NCI-H2227 treated with DMSO at 0.1 percent for 48 hours (cell line): ENCODE data around the gene PWWP2B.
"Not testable (repeated sequence)": the region's sequence is repeated elsewhere in the genome, so short reads cannot be mapped to it uniquely, and the experiment has no call there.

Experiments used
- DNase-seq: peaks from one replicate; lab custom pipeline; 2025; lab: John Stamatoyannopoulos, UW

The PWWP2B gene

DNA sequence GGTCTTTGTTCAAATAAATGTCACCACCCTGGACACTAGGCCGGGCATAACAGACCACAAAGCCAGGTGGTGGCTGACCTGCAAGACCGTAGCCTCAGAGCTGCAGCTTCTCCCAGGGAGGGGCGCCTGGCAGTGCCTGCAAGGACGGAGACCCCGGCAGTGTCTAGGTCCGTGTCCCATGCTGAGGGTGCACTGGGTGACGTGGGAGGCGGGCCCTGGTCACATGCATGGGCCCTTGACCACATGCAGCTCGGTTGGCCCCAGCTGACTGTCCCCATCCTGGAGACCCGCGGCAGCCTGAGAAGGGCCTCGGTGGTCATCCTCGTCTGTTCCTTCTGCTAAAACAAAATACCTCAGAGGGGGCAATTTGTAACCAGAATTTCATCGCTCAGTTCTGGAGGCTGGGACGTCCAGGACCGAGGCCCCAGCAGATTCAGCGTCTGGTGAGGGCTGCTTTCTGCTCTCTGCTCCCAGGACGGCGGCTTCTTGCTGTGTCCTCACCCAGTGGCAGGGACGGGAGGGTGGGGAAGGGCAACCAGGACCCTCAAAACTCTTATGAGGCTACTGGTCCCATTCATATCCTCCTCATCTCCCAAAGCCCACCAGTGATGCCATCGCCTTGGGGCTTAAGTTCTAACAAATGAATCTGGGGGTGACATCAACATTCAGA is 36.8 kb downstream of the PWWP2B start:
- DNase-seq, result no peak

- DNase-seq, result no peak
These were observed 37.5 kb downstream of the PWWP2B start for GRCh38 chr10:132434405-132435005.

GRCh38 chr10:132435320-132435719 is 38.3 kb downstream of the PWWP2B start:
- not testable (repeated sequence) for DNase-seq

DNA sequence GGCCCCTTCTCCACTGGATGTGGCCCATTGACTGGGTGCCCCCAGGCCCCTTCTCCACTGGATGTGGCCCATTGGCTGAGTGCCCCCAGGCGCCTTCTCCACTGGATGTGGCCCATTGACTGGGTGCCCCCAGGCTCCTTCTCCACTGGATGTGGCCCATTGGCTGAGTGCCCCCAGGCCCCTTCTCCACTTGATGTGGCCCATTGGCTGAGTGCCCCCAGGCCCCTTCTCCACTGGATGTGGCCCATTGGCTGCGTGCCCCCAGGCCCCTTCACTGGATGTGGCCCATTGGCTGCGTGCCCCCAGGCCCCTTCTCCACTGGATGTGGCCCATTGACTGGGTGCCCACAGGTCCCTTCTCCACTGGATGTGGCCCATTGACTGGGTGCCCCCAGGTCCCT is 39.1 kb downstream of the PWWP2B start:
- not testable (repeated sequence) for DNase-seq

GRCh38 chr10:132436861-132437410 is 39.9 kb downstream of the PWWP2B start:
- DNase-seq, result no peak

DNA sequence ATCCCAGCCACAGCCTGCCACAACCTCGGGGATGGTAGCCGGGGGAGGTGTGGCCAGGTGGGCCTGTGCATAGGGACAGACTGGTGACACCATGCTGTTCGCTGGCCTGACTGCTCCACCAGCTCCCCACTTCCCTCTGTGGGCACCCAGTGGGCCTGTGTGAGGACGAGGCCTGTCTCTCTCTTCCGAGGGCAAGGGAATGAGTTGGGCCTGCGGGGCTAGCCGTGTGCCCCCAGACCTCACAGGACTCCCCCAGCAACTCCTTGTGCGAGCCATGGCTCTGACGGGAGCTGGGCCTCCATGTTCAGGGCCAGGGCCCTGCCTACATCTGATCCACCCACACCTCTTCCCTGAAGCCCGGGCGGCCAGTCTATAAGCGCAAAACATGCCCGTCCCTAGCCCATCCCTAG is 40.5 kb downstream of the PWWP2B start:
- no peak for DNase-seq

GRCh38 chr10:132438091-132439024 is 41.4 kb downstream of the PWWP2B start:
- no peak for DNase-seq

- no peak for DNase-seq
These were observed 42.0 kb downstream of the PWWP2B start for GRCh38 chr10:132439025-132439388.

DNA sequence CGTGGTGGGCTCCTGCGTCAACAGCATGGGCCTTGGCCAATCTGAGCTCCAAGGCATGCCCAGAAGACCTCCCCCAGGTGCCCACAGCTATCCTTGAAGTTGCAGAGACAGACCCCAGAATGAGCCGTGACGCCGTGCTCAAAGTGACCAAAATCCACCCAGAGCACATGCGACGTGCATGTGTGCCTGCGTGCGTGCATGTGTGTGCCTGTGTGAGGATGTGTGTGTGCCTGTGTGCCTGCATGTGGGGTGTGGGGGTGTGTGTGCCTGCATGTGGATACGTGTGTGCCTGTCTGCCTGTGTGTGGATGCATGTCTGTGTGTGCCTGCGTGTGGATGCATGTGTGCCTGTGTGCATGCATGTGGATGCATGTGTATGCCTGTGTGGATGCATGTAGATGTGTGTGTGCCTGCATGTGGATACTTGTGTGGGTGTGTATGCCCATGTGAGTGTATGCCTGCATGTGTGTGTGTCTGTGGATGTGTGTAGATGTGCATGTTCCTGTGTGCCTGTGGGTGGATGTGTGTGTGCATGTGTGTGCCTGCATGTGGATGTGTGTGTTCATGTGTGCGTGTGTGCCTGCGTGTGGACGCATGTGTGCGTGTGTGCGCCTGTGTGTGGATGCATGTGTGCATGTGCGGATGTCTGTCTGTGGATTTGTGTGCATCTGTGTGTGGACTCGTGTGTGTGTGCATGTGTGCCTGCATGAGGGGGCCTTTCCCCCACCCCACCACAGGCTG is 42.6 kb downstream of the PWWP2B start:
- DNase-seq, result no peak

GRCh38 chr10:132440791-132441565 is 44.0 kb downstream of the PWWP2B start:
- DNase-seq, result no peak

DNA sequence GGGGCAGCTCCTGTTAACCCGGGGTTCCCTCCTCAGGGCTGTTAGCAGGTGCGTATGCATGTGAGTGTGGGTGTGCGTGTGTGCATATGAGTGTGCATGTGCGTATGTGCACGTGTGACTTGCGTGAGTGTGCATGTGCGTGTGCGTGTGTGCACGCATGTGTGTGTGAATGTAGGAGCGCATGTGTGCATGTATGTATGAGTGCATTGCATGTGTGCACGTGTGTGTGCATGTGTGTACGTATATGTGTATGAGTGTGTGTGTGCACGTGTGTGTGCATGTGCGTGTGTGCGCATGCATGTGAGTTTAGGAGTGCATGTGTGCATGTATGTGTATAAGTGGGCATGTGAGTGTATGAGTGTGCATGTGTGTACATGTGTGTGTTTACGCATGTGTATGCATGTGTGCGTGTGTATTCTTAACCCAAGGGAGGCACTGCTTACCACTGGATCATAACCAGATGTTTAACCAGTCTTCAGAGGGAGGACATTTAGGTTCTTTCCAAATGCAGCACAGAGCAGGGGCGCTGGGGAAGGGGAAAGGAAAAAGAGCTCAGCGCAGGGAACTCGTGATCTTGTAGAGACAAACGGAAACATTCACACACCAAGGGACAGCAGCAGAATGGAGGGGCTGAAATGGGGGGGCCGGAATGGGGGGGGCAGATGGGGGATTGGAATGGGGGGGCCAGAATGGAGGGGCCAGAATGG is 45.0 kb downstream of the PWWP2B start:
- no peak for DNase-seq

GRCh38 chr10:132442636-132443035 is 45.6 kb downstream of the PWWP2B start:
- no peak for DNase-seq

GRCh38 chr10:132443605-132443982 is 46.6 kb downstream of the PWWP2B start:
- no peak for DNase-seq

DNA sequence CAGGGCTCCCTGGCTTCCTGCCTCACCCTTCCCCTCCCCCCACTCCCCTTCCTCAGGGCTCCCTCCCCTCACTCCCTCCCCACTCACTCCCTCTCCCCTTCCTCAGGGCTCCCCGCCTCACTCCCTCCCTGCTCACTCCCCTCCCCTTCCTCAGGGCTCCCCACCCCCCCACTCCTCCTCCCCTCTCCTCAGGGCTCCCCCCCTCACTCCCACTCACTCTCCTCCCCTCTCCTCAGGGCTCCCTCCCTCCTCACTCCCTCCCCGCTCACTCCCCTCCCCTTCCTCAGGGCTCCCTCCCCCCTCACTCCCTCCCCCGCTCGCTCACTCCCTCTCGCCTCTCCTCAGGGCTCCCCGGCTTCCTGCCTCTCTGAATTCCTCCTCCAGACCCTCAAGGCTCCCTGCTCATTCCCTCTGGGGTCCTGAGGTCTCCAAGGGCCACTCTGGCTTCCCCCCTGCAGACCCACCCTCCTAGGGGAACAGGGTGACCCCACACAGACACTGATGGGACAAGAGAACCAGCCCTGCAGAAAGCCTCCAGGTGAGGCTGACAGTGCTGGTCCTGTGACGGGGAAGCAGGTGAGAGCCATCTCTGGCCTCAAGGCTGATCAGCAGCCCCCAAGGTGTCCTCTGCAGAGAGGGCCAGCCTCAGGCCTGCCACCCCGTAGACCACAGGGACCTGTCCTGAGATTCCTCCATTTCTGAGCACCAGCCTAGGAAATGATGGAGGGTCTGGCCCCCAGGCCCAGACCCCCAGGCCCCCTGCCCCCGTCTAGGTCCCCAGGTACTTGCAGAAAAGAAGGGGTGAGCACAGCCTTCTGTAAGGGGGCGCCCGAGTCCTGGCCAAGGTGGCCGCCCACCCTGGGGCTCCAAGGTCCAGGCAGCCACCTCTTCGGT is 47.2 kb downstream of the PWWP2B start:
- DNase-seq, result peak; percentile 8

DNA sequence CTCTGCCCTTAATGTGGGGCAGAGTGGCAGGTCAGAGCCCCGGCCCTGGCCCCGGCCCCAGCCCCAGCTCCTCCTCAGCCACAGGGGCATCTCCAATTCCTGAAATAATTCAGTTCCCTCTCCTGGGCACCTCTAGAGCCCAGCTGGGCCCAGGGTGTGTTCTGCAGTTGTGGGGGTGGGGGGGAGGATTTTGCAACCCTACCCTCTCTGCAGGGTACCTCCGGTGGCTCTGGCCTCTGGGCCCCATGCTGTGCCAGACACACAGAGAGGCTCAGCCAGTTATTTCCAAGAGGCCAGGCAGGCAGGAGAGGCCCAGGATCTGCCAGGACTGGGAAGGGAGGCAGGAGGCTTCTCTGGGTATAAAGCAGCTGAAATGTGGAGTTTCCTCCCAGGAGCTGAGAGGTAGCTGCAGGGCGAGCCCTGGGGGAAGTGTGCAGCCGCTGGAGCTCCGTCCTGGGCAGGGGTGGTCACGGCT is 47.9 kb downstream of the PWWP2B start:
- DNase-seq, result no peak

DNA sequence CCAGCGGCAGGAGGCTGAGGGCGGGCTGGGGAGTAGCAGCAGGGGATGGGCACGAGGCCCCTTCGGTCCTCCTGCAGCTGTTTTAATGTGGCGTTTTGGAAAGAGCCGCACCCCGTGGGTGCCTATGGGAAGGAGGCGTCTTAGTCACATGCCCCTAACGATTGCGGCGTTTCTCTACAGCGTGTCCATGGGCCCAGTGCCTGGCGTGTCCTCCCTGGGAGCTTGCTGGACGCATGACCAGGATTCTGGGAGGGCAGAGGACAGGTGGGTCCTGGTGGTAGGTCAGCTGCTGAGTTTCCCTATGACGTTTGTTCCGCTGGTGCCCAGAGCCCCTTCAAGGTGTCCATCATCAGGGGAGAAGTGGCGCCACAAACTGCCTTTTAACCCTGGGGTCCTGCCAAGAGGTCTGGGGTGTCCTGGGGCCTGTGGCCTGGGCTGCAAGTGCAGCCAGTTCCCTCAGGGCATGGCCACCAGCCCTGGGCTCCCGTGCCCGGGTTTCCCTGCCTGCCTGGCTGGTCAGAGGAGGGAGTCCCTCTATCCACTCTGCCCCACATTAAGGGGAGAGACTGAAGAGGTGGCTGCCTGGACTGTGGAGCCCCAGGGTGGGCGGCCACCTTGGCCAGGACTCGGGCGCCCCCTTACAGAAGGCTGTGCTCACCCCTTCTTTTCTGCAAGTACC is 48.7 kb downstream of the PWWP2B start:
- DNase-seq, result no peak

- DNase-seq, result no peak
These were observed 49.2 kb downstream of the PWWP2B start for GRCh38 chr10:132446195-132446581.

- DNase-seq, result no peak
These were observed 49.9 kb downstream of the PWWP2B start for GRCh38 chr10:132446661-132447445.
